K562 (cell line): ENCODE measurements around the gene SLC36A1. TPM values are rescaled to one million over a fixed set of nuclear protein-coding genes. Genes with fewer than 3 reads are reported as not detected.

Experiments used
- PHF21A ChIP-seq: fragments of 450-650 bp; IDR thresholded peaks from 2 replicates; pipeline ENCODE4 v1.6.1; 2017; ENCODE audit warnings: low read depth, borderline replicate concordance
- SIN3B ChIP-seq: fragments of 450-650 bp; IDR thresholded peaks from 2 replicates; pipeline ENCODE4 v1.6.1; 2017; ENCODE audit warnings: low read depth, mild to moderate bottlenecking, moderate library complexity
- ZKSCAN3 ChIP-seq: fragments of 250-450 bp; sonication (Bioruptor Pico); IDR thresholded peaks from 2 replicates; pipeline ENCODE4 v1.4.0; 2020
- polyA plus RNA-seq, 8 experiments: library from polyadenylated mRNA; depleted of rRNA in 4 of 8; stranded (reverse) in 5 of 8; unstranded in 3 of 8; fragments of >200 nt; fragmentation: Nextera tagmentation in 2 of 8; fragmentation: Illumina TruSeq in 1 of 8; extraction: Ambion mirVana in 2 of 8; extraction: Trizol in 1 of 8; gene quantifications; 2 replicates each; pipeline versions ENCODE4 v1.2.1 to v1.2.3, GENCODE V29; 2011 to 2014; ENCODE audit warnings: inconsistent platforms in 1 of 8, missing spikeins in 1 of 8
- total RNA-seq, 7 experiments: library from RNA; depleted of rRNA in 6 of 7; stranded (reverse); fragments of >200 nt in 6 of 7; fragmentation: Illumina TruSeq in 2 of 7; extraction: Trizol in 2 of 7; gene quantifications; 2 replicates each; pipeline versions ENCODE4 v1.2.1 to v1.2.3, GENCODE V29; 2011 to 2021; ENCODE audit warnings: low replicate concordance in 1 of 7
- TF ChIP-seq, protein P1 (sequence below): fragments of 450-650 bp; IDR thresholded peaks from 2 replicates; pipeline ENCODE4 v1.6.1; 2016; ENCODE audit warnings: low read depth
- TF ChIP-seq, protein P2 (sequence below), 2 experiments: fragments of 200-800 bp in 1 of 2; sonication (Bioruptor generic) in 1 of 2; sonication (generic) in 1 of 2; formaldehyde crosslinking in 1 of 2; IDR thresholded peaks in 1 of 2; conservative IDR thresholded peaks in 1 of 2; 2 replicates each; pipeline versions ENCODE4 v1.5.0 to v1.6.1; 2016 to 2020; ENCODE audit warnings: missing compliant biosample characterization in 1 of 2, missing genetic modification characterization in 1 of 2, missing genetic modification reagents in 1 of 2

The SLC36A1 gene
- total and polyA plus RNA-seq, 9 of the 15 experiments (the other 6 are each of a cell fraction or from before 2014, with no cell fraction given) = 1.6 to 8.4 (median 4.6) TPM

DNA sequence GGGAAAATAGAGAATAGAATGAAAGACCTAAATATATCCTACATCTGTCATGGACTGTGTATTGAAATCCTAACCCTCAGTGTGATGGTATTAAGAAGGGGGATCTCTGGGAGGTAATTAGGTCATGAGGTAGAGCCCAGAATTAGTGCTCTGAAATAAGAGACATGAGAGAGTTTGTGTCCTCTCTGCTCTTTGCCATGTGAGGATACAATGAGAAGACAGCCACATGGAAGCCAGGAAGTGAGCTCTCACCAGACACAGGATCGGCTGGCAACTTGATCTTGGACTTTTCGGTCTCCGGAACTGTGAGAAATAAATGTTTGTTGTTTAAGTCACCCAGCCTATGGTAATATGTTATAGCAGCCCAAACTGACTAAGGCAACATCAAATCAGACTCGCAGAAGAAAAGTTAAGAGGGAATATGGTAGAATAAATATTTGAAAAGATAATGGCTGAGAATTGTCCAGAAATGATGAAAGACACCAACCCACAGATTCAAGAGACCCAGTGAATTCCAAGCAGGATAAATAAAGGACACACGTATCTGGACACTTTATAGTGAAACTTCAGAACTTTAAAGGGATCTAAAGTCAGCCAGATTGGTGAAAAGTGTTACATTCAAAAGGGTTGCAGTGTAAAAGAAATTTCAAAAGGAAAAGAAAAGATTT, 12.7 kb upstream of the SLC36A1 start (continued):
- TF ChIP-seq, protein P1, sequence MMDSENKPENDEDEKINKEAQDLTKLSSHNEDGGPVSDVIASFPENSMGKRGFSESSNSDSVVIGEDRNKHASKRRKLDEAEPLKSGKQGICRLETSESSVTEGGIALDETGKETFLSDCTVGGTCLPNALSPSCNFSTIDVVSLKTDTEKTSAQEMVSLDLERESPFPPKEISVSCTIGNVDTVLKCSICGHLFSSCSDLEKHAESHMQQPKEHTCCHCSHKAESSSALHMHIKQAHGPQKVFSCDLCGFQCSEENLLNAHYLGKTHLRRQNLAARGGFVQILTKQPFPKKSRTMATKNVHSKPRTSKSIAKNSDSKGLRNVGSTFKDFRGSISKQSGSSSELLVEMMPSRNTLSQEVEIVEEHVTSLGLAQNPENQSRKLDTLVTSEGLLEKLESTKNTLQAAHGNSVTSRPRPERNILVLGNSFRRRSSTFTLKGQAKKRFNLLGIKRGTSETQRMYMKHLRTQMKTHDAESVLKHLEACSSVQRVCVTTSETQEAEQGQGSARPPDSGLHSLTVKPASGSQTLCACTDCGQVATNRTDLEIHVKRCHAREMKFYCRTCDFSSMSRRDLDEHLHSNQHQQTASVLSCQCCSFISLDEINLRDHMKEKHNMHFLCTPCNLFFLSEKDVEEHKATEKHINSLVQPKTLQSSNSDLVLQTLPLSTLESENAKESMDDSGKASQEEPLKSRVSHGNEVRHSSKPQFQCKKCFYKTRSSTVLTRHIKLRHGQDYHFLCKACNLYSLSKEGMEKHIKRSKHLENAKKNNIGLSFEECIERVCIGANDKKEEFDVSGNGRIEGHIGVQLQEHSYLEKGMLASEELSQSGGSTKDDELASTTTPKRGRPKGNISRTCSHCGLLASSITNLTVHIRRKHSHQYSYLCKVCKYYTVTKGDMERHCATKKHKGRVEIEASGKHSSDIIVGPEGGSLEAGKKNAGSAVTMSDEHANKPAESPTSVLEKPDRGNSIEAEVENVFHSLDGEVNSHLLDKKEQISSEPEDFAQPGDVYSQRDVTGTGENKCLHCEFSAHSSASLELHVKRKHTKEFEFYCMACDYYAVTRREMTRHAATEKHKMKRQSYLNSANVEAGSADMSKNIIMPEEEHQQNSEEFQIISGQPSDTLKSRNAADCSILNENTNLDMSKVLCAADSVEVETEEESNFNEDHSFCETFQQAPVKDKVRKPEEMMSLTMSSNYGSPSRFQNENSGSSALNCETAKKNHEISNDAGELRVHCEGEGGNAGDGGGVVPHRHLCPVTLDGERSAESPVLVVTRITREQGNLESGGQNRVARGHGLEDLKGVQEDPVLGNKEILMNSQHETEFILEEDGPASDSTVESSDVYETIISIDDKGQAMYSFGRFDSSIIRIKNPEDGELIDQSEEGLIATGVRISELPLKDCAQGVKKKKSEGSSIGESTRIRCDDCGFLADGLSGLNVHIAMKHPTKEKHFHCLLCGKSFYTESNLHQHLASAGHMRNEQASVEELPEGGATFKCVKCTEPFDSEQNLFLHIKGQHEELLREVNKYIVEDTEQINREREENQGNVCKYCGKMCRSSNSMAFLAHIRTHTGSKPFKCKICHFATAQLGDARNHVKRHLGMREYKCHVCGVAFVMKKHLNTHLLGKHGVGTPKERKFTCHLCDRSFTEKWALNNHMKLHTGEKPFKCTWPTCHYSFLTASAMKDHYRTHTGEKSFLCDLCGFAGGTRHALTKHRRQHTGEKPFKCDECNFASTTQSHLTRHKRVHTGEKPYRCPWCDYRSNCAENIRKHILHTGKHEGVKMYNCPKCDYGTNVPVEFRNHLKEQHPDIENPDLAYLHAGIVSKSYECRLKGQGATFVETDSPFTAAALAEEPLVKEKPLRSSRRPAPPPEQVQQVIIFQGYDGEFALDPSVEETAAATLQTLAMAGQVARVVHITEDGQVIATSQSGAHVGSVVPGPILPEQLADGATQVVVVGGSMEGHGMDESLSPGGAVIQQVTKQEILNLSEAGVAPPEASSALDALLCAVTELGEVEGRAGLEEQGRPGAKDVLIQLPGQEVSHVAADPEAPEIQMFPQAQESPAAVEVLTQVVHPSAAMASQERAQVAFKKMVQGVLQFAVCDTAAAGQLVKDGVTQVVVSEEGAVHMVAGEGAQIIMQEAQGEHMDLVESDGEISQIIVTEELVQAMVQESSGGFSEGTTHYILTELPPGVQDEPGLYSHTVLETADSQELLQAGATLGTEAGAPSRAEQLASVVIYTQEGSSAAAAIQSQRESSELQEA = no peak
- TF ChIP-seq PHF21A = no peak
- no peak for TF ChIP-seq SIN3B
- TF ChIP-seq ZKSCAN3 (CRISPR knock-in tag) = no peak
- TF ChIP-seq, protein P2, sequence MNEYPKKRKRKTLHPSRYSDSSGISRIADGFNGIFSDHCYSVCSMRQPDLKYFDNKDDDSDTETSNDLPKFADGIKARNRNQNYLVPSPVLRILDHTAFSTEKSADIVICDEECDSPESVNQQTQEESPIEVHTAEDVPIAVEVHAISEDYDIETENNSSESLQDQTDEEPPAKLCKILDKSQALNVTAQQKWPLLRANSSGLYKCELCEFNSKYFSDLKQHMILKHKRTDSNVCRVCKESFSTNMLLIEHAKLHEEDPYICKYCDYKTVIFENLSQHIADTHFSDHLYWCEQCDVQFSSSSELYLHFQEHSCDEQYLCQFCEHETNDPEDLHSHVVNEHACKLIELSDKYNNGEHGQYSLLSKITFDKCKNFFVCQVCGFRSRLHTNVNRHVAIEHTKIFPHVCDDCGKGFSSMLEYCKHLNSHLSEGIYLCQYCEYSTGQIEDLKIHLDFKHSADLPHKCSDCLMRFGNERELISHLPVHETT (CRISPR knock-in tag; conservative IDR thresholded peaks at IDR 0.05 in 1 of 2, IDR thresholded peaks at IDR 0.05 in 1 of 2) = no peak
